GM18868 (cell line): Measurements from ENCODE around the gene ETS1.

ENCODE experiments used
- ATAC-seq: cut with Tn5 transposase; IDR thresholded peaks from one replicate; pipeline ENCODE4 v1.9.1; 2021; ENCODE audit warnings: mild to moderate bottlenecking, moderate library complexity; ENCODE audit not compliant: unreplicated experiment

Gene ETS1

GRCh38 chr11:128619540-128620308 is 32.4 kb upstream of the ETS1 start:
- ATAC-seq: no peak

DNA sequence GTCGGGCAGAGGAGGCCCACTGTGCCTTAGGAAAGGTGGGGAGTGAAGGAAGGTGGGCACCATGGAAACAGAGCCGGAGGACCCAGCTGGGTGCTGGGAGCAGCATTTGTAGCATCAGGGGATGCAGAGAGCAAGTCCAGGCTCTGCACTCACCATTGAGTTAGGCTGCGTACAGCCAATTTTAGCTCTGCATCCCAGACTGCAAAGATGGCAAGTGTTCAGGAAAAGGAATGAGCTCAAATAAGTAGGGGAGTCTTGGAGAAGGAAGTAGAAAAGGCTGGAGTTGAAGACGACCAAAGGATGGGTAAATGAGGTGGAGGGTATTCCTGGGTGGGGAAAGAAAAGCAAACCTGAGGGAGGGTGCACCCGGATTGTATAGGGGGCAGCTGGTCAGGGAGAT is 31.6 kb upstream of the ETS1 start:
- no peak for ATAC-seq

DNA sequence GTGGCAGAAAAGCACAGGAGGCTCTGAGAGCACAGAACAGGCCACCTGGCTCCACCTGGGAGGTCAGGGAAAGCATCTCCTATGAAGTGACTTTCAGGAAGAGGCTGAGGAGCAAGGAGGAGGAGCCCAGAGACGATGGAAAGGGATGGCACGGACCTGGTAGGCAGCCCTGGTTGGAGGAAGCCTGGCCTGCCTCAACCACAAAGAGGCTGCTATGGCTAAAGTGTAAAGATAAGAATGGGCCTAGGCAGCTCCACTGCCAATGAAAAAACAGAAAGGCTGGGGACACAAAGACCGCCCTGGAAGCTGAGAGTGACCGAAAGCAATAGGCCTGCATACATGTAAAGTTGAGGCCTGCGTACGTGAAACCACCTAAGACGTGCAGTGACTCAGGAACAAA is 31.2 kb upstream of the ETS1 start:
- no peak for ATAC-seq

- ATAC-seq: no peak
Measured at GRCh38 chr11:128616161-128616560, 28.8 kb upstream of the ETS1 start.

GRCh38 chr11:128615612-128616011 is 28.3 kb upstream of the ETS1 start:
- no peak for ATAC-seq

DNA sequence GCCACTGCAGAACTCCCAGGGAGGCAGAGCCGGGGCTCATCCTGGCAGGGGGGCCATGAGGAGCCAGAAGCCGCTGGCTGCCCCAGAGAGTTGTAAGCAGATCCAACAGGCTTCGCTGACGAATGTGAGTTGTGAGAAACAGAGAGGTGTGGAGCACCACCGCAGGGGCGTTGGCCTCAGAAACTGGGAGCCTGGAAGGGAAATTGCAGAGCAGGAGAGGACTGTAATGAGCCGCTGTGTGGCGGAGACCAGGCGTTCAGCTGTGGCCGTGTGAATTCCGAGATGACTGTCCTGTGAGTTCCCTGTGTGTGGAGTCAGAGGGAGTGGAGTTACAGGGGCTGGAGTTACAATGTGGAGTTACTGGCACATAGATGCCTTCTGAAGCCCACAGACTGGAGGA is 27.7 kb upstream of the ETS1 start:
- ATAC-seq: no peak

DNA sequence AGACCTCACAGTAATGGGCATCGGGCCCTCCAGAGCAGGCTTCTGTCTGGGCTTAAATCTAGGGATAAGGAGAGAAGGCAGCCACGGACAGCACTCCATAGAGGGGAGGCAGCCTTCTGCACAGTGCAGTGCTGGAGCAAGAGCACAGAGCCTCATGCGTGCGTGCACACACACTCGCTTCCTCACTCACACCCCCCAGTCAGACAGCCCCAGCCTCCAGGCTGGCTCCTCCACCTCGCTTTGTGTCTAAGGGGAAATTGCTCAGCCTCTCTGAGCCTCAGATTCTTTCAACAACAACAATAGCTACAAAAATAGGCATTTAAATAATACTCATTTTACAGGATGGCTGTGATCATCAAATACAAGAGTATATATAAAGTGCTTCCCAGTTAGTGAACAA is 26.7 kb upstream of the ETS1 start:
- no peak for ATAC-seq

GRCh38 chr11:128613300-128613995 is 26.1 kb upstream of the ETS1 start:
- ATAC-seq: no peak

- peak; percentile 93 for ATAC-seq
Measured at GRCh38 chr11:128610721-128611617, 23.6 kb upstream of the ETS1 start.

GRCh38 chr11:128609785-128610184 is 22.4 kb upstream of the ETS1 start:
- no peak for ATAC-seq

DNA sequence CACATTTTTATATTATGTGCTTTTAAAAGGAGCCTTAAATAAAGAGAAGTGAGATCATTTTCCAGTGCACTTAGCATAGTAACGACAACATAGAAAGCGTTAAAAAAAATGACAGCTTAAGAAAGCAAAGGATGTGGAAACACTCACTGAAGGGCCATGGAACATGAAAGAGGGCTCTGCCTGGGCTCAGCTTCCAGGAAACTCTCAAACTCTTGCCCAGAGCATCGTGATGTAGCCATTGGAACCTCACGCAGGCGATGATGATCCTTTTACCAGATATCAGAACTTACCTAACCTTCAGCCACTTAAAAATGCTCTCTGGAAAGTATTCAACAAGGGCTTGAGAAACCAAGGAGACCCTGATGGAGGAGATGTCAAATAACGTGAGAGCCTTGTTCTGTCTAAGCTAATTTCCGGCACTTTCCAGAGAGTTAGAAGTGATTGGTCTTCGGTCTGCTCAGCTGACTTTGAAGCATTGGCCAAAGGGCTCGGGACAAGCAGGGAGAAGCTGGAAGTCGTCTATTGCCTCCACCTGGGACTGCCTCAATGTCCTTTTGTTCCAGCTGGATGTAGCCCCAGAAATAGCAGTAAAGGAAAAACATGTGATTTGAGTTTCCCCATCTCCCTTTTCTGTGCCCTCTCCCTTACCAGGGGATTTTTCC is 21.5 kb upstream of the ETS1 start:
- no peak for ATAC-seq

DNA sequence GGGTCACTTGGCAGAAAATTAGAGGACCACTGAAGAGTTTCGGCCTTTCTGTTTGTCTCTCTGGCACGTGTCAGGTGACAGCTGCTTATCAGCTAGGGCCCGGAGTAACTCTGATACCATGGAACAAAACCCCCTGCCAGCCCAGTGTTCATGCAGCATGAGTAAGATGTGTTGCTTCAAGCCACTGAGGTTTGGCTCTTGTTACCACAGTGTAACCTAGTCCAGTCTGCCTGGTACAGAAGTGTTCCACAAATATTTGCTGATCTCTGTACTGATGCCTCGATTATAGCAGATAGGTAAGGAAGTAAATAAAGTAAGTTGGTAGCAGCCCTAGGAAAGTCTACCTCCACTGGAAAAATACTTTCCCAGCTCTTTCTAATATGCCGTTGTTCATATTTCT is 20.5 kb upstream of the ETS1 start:
- no peak for ATAC-seq

- ATAC-seq: no peak
Measured at GRCh38 chr11:128604723-128605122, 17.4 kb upstream of the ETS1 start.

- ATAC-seq: peak; percentile 65
Measured at GRCh38 chr11:128603752-128604414, 16.5 kb upstream of the ETS1 start.

GRCh38 chr11:128603003-128603696 is 15.8 kb upstream of the ETS1 start:
- no peak for ATAC-seq

DNA sequence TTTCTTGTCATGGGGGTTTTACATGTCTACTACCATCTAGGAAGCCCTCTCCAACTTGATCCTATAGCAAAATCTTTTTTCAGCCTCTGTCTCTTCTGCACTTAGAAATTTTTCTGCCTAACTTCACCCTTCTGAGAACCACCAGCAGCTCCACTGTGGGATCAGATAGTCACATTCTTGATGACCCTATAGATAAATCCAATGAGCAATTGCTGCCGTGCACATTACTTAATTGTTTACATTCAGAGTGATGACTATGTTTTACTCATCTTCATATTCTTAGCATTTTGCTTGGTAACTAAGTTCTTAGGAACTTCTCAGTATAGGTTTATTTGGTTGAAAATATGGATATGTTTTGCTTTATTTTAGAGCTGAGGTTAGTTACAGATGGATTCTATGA is 12.4 kb upstream of the ETS1 start:
- no peak for ATAC-seq

DNA sequence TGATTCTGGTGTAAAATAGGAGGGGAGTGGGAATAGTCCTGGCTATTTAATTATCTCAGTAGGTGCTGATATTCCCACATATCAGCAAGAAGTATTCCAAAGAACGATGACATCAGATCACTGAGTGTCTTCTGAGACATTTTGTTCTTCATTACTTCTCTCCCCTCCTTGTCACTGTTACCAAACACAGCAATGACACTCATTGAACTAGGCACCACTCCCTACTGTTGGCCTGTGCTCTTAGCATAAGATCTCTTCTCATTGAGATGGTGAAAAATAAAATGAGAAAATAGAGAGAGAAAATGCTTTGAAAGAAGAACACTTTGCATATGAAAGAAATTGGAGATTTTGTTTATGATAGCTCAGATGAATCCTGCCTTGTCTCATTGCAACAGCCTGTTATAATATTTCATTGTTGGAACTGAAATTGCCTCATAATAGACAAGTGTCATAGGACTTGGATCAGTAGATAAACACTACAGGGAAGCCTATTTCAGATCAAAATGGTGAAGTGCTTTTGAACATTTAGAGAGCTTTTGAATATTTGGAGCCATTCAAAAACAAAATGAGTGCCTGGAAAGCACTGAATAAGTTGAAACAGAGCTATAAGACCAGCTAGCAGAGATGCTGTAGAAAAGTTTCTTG is 11.3 kb upstream of the ETS1 start:
- ATAC-seq: no peak

- no peak for ATAC-seq
Measured at GRCh38 chr11:128598096-128598495, 10.7 kb upstream of the ETS1 start.

GRCh38 chr11:128597209-128597608 is 9.9 kb upstream of the ETS1 start:
- no peak for ATAC-seq
